Vagina (tissue), 2 donors: ENCODE data around the gene CCDC12.

Experiments
- CTCF ChIP-seq, 3 experiments: fragments of 450-650 bp in 2 of 3; fragments of 200-600 bp in 1 of 3; sonication (generic) in 1 of 3; IDR thresholded peaks; one replicate each; pipeline ENCODE4 v1.5.1; 2017 to 2019; ENCODE audit warnings: antibody characterized with exemption in 3 of 3, mild to moderate bottlenecking in 2 of 3, moderate library complexity in 2 of 3
- POLR2A ChIP-seq, 2 donors: fragments of 450-650 bp; IDR thresholded peaks; one replicate each; pipeline ENCODE4 v1.6.1; 2017; ENCODE audit warnings: antibody characterized with exemption in 2 of 2, mild to moderate bottlenecking in 2 of 2, moderate library complexity in 2 of 2

- TF ChIP-seq CTCF (IDR thresholded peaks at IDR 0.05) (no peak), POLR2A (IDR thresholded peaks at IDR 0.05) (no peak)
Measured at GRCh38 chr3:46943237-46944187, 33.0 kb downstream of the CCDC12 start.
